Right atrium auricular region (tissue), 2 donors: ENCODE measurements around the gene ANKRD13B. TPM values are rescaled to one million over a fixed set of nuclear protein-coding genes. Genes with fewer than 3 reads are reported as not detected.

Source experiments
- DNase-seq: peaks from one replicate; pipeline ENCODE4 v3.0.0-alpha.2; 2019; ENCODE audit warnings: low spot score
- H3K27ac ChIP-seq, 2 donors: fragments of 200-600 bp; sonication (generic); 1 replicate in 1 of 2; 2 replicates in 1 of 2; pipeline ENCODE4 v1.5.1; 2016 to 2019
- H3K27me3 ChIP-seq, 2 donors: fragments of 200-600 bp; sonication (generic); one replicate each; pipeline versions ENCODE4 v1.5.1 to v1.6.0; 2017 to 2019
- H3K36me3 ChIP-seq: fragments of 200-600 bp; sonication (generic); one replicate; pipeline ENCODE4 v1.5.1; 2016
- H3K4me1 ChIP-seq, 2 donors: fragments of 200-600 bp; sonication (generic); one replicate each; pipeline versions ENCODE4 v1.5.1 to v1.6.0; 2017 to 2019
- H3K4me3 ChIP-seq, 2 donors: fragments of 200-600 bp; sonication (generic); 1 replicate in 1 of 2; 2 replicates in 1 of 2; pipeline ENCODE4 v1.5.1; 2017 to 2019; ENCODE audit warnings: mild to moderate bottlenecking in 1 of 2, moderate library complexity in 1 of 2
- H3K9me3 ChIP-seq, 2 donors: fragments of 200-600 bp; sonication (generic); one replicate each; pipeline ENCODE4 v1.5.1; 2019
- CTCF ChIP-seq, 2 donors: fragments of 200-600 bp; sonication (generic); IDR thresholded peaks; one replicate each; pipeline ENCODE4 v1.5.1; 2019; ENCODE audit warnings: antibody characterized with exemption in 2 of 2
- total RNA-seq, 2 donors: library from RNA; depleted of rRNA; stranded (reverse); fragments of >200 nt; gene quantifications; one replicate each; pipeline ENCODE4 v1.1.0, GENCODE V29; 2016

ANKRD13B gene
- total RNA-seq, 2 donors from 2014 or later, result 6.6 to 8.3 TPM

- DNase-seq, result peak; percentile 64
- Histone ChIP-seq H3K27ac (peak overlapping the region in 1 of 2 donors; percentile 18), H3K4me3 (no peak overlapping the region), H3K4me1 (peaks cover 0 to 40% of the 10 kb centered on the region in 2 donors), H3K9me3 (no peaks in the 10 kb centered on the region), H3K27me3 (no peaks in the 10 kb centered on the region), H3K36me3 (no peaks in the 10 kb centered on the region)
- TF ChIP-seq CTCF (IDR thresholded peaks at IDR 0.05), result no peak
Measured at GRCh38 chr17:29561554-29562517, 31.1 kb upstream of the ANKRD13B start.

- Histone ChIP-seq H3K36me3 (no peaks in the 10 kb centered on the region), H3K9me3 (no peaks in the 10 kb centered on the region), H3K27me3 (no peaks in the 10 kb centered on the region), H3K4me1 (peaks cover 0 to 40% of the 10 kb centered on the region in 2 donors), H3K27ac (peak overlapping the region in 1 of 2 donors; percentile 18), H3K4me3 (no peak overlapping the region)
- TF ChIP-seq CTCF (IDR thresholded peaks at IDR 0.05), result no peak
- DNase-seq, result peak; percentile 47
Measured at GRCh38 chr17:29562615-29563014, 30.3 kb upstream of the ANKRD13B start.

- Histone ChIP-seq H3K27ac (no peak overlapping the region), H3K9me3 (no peaks in the 10 kb centered on the region), H3K36me3 (no peaks in the 10 kb centered on the region), H3K4me1 (peaks cover 0 to 40% of the 10 kb centered on the region in 2 donors), H3K4me3 (no peak overlapping the region), H3K27me3 (no peaks in the 10 kb centered on the region)
- DNase-seq, result no peak
- TF ChIP-seq CTCF (IDR thresholded peaks at IDR 0.05), result no peak
Measured at GRCh38 chr17:29563816-29564215, 29.1 kb upstream of the ANKRD13B start.

GRCh38 chr17:29565643-29566472 is 27.1 kb upstream of the ANKRD13B start:
- peak overlapping the region; percentile 86 to 97 for H3K27ac ChIP-seq
- no peaks in the 10 kb centered on the region for H3K36me3 ChIP-seq
- peaks cover 0 to 51% of the 10 kb centered on the region in 2 donors for H3K4me1 ChIP-seq
- no peaks in the 10 kb centered on the region for H3K9me3 ChIP-seq
- no peak for TF ChIP-seq CTCF (IDR thresholded peaks at IDR 0.05)
- no peaks in the 10 kb centered on the region for H3K27me3 ChIP-seq
- peak overlapping the region; percentile 63 to 66 for H3K4me3 ChIP-seq
- peak; percentile 60 for DNase-seq

- Histone ChIP-seq H3K27me3 (no peaks in the 10 kb centered on the region), H3K27ac (peak within 1 kb of the TSS; percentile 86 to 97), H3K4me1 (peaks cover 0 to 50% of the 10 kb centered on the region in 2 donors), H3K36me3 (no peaks in the 10 kb centered on the region), H3K4me3 (peak within 1 kb of the TSS; percentile 63 to 66), H3K9me3 (no peaks in the 10 kb centered on the region)
- peak; percentile 70 for DNase-seq
- no peak for TF ChIP-seq CTCF (IDR thresholded peaks at IDR 0.05)
Measured at GRCh38 chr17:29566473-29567303, 26.2 kb upstream of the ANKRD13B start, which contains the start of gene ABHD15. Gene ABHD15 (minus strand): TSS chr17:29567037. CDS start chr17:29566966, 71 bp downstream.
